ENCODE results near the gene EYA2. TPM values are rescaled to one million over a fixed set of nuclear protein-coding genes. Genes with fewer than 3 reads are reported as not detected.

Gene EYA2
- total RNA-seq, 1 experiment from 2014 or later, result not detected

DNA sequence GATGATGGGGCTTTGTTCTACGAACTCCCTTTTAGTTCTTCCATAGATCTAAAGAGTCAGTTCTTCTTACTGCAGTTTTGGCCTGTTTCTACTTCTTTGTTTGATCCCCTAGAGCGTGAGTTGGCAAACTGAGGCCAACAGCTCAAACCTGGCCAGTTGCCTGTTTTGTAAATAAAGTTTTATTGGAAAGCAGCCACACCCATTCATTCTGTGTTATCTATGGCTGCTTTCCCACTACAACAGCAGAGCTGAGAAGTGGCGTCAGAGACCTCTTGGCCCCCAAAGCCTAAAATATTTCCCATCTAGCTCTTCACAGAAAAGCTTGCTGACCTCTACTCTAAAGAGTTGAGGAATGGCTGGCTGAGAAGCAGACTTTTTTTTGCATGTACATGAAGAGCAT is 52.2 kb downstream of the EYA2 start:
- Mint-ChIP-seq H3K27ac (ENCODE audit: low read depth, unreplicated experiment) (no peak overlapping the region), H3K9me3 (ENCODE audit: unreplicated experiment) (no peaks in the 10 kb centered on the region), H3K27me3 (ENCODE audit: insufficient read depth, unreplicated experiment) (no peaks in the 10 kb centered on the region), H3K4me1 (ENCODE audit: insufficient read depth, unreplicated experiment) (no peaks in the 10 kb centered on the region), H3K4me3 (ENCODE audit: unreplicated experiment) (no peak overlapping the region), H3K36me3 (ENCODE audit: insufficient read depth, unreplicated experiment) (no peaks in the 10 kb centered on the region)
- no peak for DNase-seq (ENCODE audit: unreplicated experiment)
- no TSS peak for BruUV-seq (replicated peaks)
- intact Hi-C loops (cut with micrococcal nuclease), result no loop called here
- ChIA-PET POLR2A (no interaction called here), CTCF (interaction anchor here (0.6 kb wide), 1 partner anchor 156 kb away, joined by 3 read pairs; no protein-coding TSS in a partner anchor)
- TF ChIP-seq, protein P1, sequence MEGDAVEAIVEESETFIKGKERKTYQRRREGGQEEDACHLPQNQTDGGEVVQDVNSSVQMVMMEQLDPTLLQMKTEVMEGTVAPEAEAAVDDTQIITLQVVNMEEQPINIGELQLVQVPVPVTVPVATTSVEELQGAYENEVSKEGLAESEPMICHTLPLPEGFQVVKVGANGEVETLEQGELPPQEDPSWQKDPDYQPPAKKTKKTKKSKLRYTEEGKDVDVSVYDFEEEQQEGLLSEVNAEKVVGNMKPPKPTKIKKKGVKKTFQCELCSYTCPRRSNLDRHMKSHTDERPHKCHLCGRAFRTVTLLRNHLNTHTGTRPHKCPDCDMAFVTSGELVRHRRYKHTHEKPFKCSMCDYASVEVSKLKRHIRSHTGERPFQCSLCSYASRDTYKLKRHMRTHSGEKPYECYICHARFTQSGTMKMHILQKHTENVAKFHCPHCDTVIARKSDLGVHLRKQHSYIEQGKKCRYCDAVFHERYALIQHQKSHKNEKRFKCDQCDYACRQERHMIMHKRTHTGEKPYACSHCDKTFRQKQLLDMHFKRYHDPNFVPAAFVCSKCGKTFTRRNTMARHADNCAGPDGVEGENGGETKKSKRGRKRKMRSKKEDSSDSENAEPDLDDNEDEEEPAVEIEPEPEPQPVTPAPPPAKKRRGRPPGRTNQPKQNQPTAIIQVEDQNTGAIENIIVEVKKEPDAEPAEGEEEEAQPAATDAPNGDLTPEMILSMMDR (IDR thresholded peaks at IDR 0.05; ENCODE audit: unreplicated experiment), result no peak

DNA sequence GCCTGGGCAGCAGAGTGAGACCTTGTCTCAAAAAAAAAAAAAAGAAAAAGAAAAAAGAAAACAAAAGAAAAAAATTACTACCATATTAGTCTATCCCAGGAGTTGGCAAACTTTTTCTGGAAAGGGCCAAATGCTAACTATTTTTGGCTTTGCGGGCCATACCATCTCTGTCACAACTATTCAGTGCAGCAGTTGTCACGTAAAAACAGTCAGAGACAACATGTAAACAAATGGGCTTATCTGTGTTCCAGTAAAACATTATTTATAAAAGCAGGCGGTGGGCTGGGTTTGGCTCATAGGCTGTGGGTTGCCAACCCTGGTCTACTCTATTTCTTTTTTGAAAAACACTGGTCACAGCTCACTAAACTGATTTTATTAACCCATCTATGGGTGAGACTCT is 53.4 kb downstream of the EYA2 start:
- TF ChIP-seq, protein P1 (IDR thresholded peaks at IDR 0.05; ENCODE audit: unreplicated experiment), result no peak
- H3K36me3 Mint-ChIP-seq (ENCODE audit: insufficient read depth, unreplicated experiment), result no peaks in the 10 kb centered on the region
- H3K9me3 Mint-ChIP-seq (ENCODE audit: unreplicated experiment), result no peaks in the 10 kb centered on the region
- no peaks in the 10 kb centered on the region for H3K27me3 Mint-ChIP-seq (ENCODE audit: insufficient read depth, unreplicated experiment)
- no peak for DNase-seq (ENCODE audit: unreplicated experiment)
- POLR2A ChIA-PET, result no interaction called here
- H3K4me1 Mint-ChIP-seq (ENCODE audit: insufficient read depth, unreplicated experiment), result no peaks in the 10 kb centered on the region
- BruUV-seq (replicated peaks), result no TSS peak
- no peak overlapping the region for H3K4me3 Mint-ChIP-seq (ENCODE audit: unreplicated experiment)
- CTCF ChIA-PET, result interaction anchor here (0.6 kb wide), 1 partner anchor 27 kb away, joined by 3 read pairs; no protein-coding TSS in a partner anchor
- no peak overlapping the region for H3K27ac Mint-ChIP-seq (ENCODE audit: low read depth, unreplicated experiment)
- intact Hi-C loops (cut with micrococcal nuclease), result no loop called here

DNA sequence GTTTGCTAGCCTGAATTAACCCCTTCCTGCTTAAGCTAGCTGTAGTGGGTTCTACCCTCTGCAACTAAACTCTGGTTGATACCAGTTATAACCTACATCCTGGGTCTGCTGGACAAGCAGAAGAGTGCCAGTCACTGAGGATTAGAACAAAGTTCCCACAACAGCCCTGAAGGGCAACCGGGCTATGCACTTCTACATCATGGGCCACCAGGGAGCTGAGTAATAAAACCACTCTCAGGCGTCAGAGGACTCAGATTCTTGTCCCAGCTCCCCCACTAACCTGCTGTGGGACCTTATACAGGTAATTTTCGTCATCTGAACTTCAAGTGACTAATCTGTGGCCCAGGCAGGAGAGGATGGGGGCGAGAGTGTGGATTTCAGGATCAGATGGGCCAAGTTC is 56.8 kb downstream of the EYA2 start:
- H3K9me3 Mint-ChIP-seq (ENCODE audit: unreplicated experiment), result no peaks in the 10 kb centered on the region
- intact Hi-C loops (cut with micrococcal nuclease), result loop anchor here (10.0 kb wide), 1 partner anchor 173 kb away; no protein-coding TSS in a partner anchor
- no peak overlapping the region for H3K4me3 Mint-ChIP-seq (ENCODE audit: unreplicated experiment)
- no peak overlapping the region for H3K27ac Mint-ChIP-seq (ENCODE audit: low read depth, unreplicated experiment)
- no peaks in the 10 kb centered on the region for H3K27me3 Mint-ChIP-seq (ENCODE audit: insufficient read depth, unreplicated experiment)
- peaks cover 15% of the 10 kb centered on the region for H3K4me1 Mint-ChIP-seq (ENCODE audit: insufficient read depth, unreplicated experiment)
- DNase-seq (ENCODE audit: unreplicated experiment), result no peak
- POLR2A ChIA-PET, result no interaction called here
- CTCF ChIA-PET, result interaction anchor here (0.5 to 0.6 kb wide), 2 partner anchors 122 to 198 kb away, joined by 3 to 7 read pairs; no protein-coding TSS in a partner anchor
- BruUV-seq (replicated peaks), result no TSS peak
- TF ChIP-seq, protein P1 (IDR thresholded peaks at IDR 0.05; ENCODE audit: unreplicated experiment), result no peak
- H3K36me3 Mint-ChIP-seq (ENCODE audit: insufficient read depth, unreplicated experiment), result no peaks in the 10 kb centered on the region

DNA sequence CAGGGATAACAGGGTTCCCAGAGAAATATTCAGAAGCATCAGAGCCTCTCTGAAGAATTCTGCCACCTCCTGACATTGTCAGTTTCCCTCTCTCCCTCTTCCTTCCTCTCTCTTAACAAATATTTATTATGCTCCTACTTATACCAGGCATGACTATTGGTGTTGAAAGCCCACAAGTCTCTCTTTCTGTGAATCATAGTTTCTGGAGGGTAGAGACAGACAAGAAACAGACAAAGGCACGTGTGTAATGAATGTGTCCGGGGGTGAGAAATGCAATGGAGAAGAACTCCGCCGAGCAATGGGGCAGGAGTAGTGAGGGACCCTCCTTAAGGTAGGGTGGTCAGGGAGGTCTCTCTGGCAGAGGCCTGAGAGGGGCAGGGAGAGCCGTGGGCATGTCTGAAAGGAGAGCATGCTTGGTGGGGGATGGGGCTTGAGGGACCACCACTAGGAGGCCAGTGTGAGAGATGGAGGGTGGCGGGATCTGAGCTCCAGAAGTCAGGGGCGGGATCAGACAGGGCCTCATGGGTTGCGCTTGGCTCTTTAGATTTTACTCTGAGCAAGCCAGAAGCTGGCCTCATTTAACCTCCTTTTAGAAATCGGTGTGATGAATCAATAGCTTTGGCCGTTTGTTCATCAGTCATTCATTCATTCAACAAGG is 57.3 kb downstream of the EYA2 start:
- CTCF ChIA-PET, result interaction anchor here (0.6 kb wide), 4 partner anchors 8 to 1579 kb away, joined by 3 to 7 read pairs (median 3); no protein-coding TSS in a partner anchor
- H3K9me3 Mint-ChIP-seq (ENCODE audit: unreplicated experiment), result no peaks in the 10 kb centered on the region

More for the DNA sequence above, 57.3 kb downstream of the EYA2 start:
- DNase-seq (ENCODE audit: unreplicated experiment), result no peak
- no peak overlapping the region for H3K4me3 Mint-ChIP-seq (ENCODE audit: unreplicated experiment)
- BruUV-seq (replicated peaks), result no TSS peak
- H3K27ac Mint-ChIP-seq (ENCODE audit: low read depth, unreplicated experiment), result no peak overlapping the region
- TF ChIP-seq, protein P1 (IDR thresholded peaks at IDR 0.05; ENCODE audit: unreplicated experiment), result no peak
- H3K36me3 Mint-ChIP-seq (ENCODE audit: insufficient read depth, unreplicated experiment), result no peaks in the 10 kb centered on the region
- POLR2A ChIA-PET, result interaction anchor here (0.6 to 1.1 kb wide), 2 partner anchors 14 to 958 kb away, joined by 3 read pairs; no protein-coding TSS in a partner anchor
- no peaks in the 10 kb centered on the region for H3K27me3 Mint-ChIP-seq (ENCODE audit: insufficient read depth, unreplicated experiment)
- H3K4me1 Mint-ChIP-seq (ENCODE audit: insufficient read depth, unreplicated experiment), result peaks cover 15% of the 10 kb centered on the region
- intact Hi-C loops (cut with micrococcal nuclease), result loop anchor here (10.0 kb wide), 1 partner anchor 173 kb away; no protein-coding TSS in a partner anchor

All from MCF 10A (cell line).